Brain microvascular endothelial cell (primary cell): ENCODE data around the gene ABCC11.

Experiments
- DNase-seq: peaks from one replicate; pipeline ENCODE4 v3.0.0-alpha.2; 2020
- H3K27ac ChIP-seq: fragments of 250-450 bp; sonication (Bioruptor Pico); 2 replicates; pipeline ENCODE4 v1.5.1; 2020; ENCODE audit warnings: mild to moderate bottlenecking, moderate library complexity
- H3K27me3 ChIP-seq: fragments of 250-450 bp; sonication (Bioruptor Pico); replicated peaks from 2 replicates; pipeline ENCODE4 v1.5.1; 2020; ENCODE audit warnings: mild to moderate bottlenecking
- H3K36me3 ChIP-seq: fragments of 250-450 bp; sonication (Bioruptor Pico); replicated peaks from 2 replicates; pipeline ENCODE4 v1.5.1; 2020; ENCODE audit warnings: mild to moderate bottlenecking
- H3K4me3 ChIP-seq: 2 replicates; pipeline ENCODE4 v1.5.1; 2011; ENCODE audit warnings: low read depth, mild to moderate bottlenecking, control low read depth, low read length, moderate library complexity
- CTCF ChIP-seq: IDR thresholded peaks from 2 replicates; pipeline ENCODE4 v1.5.1; 2011; ENCODE audit warnings: low read depth, mild to moderate bottlenecking, moderate library complexity, low read length, control low read depth, inconsistent platforms; ENCODE audit errors: missing control alignments
- in situ Hi-C: cut with HindIII; loops from 2 replicates; pipeline ENCODE4 v1.10.0; 2017; ENCODE audit warnings: low sequenced_read_pairs, low pct_ligation_motif_present

The ABCC11 gene

GRCh38 chr16:48146131-48146530 lies 101.2 kb downstream of the ABCC11 start:
- no peak for DNase-seq
- Histone ChIP-seq H3K36me3 (no peaks in the 10 kb centered on the region), H3K27me3 (no peaks in the 10 kb centered on the region), H3K4me3 (no peak overlapping the region), H3K27ac (no peak overlapping the region)
- in situ Hi-C loops: no loop called here
- no peak for TF ChIP-seq CTCF

GRCh38 chr16:48143812-48144368 lies 103.4 kb downstream of the ABCC11 start:
- no peak overlapping the region for H3K27ac ChIP-seq
- H3K27me3 ChIP-seq: no peaks in the 10 kb centered on the region
- no peak for DNase-seq
- TF ChIP-seq CTCF: no peak
- H3K4me3 ChIP-seq: no peak overlapping the region
- in situ Hi-C loops: no loop called here
- no peaks in the 10 kb centered on the region for H3K36me3 ChIP-seq

GRCh38 chr16:48140821-48141220 lies 106.5 kb downstream of the ABCC11 start:
- Histone ChIP-seq H3K27ac (no peak overlapping the region), H3K27me3 (no peaks in the 10 kb centered on the region), H3K36me3 (no peaks in the 10 kb centered on the region), H3K4me3 (no peak overlapping the region)
- no peak for TF ChIP-seq CTCF
- DNase-seq: no peak
- in situ Hi-C loops: no loop called here

DNA sequence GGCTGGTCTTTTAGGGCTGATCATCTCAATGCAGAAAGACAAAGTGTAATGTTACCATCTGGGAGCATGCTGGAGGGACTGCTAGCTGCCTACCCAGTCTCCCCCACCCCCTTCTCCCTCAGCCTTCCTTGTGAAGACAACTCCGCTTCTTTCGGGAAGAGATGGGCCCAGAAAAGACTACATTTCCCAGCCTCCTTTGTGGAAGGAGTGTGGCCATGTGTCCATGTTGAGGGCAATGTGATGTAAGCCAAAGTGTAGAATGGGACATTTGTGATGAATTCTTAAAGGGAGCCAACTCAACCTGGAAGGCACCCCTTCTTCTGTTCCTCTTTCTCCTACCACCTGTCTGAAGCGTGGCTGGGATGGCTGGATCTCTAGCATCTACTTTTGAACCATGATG lies 107.8 kb downstream of the ABCC11 start:
- Histone ChIP-seq H3K27me3 (no peaks in the 10 kb centered on the region), H3K27ac (no peak overlapping the region), H3K36me3 (no peaks in the 10 kb centered on the region), H3K4me3 (no peak overlapping the region)
- in situ Hi-C loops: no loop called here
- no peak for DNase-seq
- no peak for TF ChIP-seq CTCF

DNA sequence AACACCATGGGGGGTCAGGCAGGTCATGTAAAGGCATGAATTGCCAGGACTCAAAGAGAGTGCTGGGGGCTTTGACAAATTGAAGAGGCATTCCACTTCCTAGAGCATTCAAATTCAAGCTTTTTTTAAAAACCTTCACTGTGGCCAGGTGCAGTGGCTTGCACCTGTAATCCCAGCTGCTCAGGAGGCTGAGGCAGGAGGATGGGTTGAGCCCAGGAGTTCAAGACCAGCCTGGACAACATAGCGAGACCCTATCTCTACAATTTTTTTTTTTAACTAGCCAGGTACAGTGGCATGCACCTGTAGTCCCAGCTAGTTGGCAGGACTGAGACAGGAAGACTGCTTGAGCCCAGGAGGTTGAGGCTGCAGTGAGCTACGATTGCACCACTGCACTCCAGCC lies 108.8 kb downstream of the ABCC11 start:
- DNase-seq: no peak
- Histone ChIP-seq H3K36me3 (no peaks in the 10 kb centered on the region), H3K4me3 (no peak overlapping the region), H3K27ac (no peak overlapping the region), H3K27me3 (no peaks in the 10 kb centered on the region)
- TF ChIP-seq CTCF: no peak
- in situ Hi-C loops: no loop called here

- Histone ChIP-seq H3K27me3 (no peaks in the 10 kb centered on the region), H3K4me3 (no peak overlapping the region), H3K36me3 (no peaks in the 10 kb centered on the region), H3K27ac (no peak overlapping the region)
- no peak for DNase-seq
- in situ Hi-C loops: no loop called here
- no peak for TF ChIP-seq CTCF
These were observed 109.5 kb downstream of the ABCC11 start for GRCh38 chr16:48137822-48138221.
